GM12801 (cell line): Measurements from ENCODE around the gene VPS4B.

ENCODE experiments used
- TF ChIP-seq, protein P1 (sequence below): IDR thresholded peaks from one replicate; pipeline ENCODE4 v1.5.1; 2011; ENCODE audit warnings: control low read depth; ENCODE audit not compliant: insufficient read length; ENCODE audit errors: extremely low read depth

The VPS4B gene

DNA sequence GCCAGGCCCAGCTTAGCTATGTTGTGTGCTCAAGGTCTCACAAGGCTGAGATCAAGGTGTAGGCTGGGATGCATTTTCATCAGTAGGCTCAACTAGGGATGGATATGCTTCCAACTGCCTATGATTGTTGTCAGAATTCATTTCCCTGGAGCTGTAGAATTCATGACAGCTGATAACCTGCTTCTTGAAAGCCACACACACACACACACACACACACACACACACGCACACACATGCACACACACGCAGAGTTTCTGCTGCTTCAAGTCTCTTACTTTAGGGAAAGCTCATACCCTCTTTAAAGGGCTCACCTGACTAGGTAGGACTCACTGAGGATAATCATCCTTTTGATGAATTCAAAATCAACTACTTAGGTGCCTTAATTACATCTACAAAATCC is 8.2 kb upstream of the VPS4B start:
- TF ChIP-seq, protein P1, sequence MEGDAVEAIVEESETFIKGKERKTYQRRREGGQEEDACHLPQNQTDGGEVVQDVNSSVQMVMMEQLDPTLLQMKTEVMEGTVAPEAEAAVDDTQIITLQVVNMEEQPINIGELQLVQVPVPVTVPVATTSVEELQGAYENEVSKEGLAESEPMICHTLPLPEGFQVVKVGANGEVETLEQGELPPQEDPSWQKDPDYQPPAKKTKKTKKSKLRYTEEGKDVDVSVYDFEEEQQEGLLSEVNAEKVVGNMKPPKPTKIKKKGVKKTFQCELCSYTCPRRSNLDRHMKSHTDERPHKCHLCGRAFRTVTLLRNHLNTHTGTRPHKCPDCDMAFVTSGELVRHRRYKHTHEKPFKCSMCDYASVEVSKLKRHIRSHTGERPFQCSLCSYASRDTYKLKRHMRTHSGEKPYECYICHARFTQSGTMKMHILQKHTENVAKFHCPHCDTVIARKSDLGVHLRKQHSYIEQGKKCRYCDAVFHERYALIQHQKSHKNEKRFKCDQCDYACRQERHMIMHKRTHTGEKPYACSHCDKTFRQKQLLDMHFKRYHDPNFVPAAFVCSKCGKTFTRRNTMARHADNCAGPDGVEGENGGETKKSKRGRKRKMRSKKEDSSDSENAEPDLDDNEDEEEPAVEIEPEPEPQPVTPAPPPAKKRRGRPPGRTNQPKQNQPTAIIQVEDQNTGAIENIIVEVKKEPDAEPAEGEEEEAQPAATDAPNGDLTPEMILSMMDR, result no peak

- TF ChIP-seq, protein P1, result no peak
These were observed 5.3 kb upstream of the VPS4B start for GRCh38 chr18:63427558-63427957.

GRCh38 chr18:63422864-63423304 is 608 bp upstream of the VPS4B start:
- TF ChIP-seq, protein P1, result no peak

DNA sequence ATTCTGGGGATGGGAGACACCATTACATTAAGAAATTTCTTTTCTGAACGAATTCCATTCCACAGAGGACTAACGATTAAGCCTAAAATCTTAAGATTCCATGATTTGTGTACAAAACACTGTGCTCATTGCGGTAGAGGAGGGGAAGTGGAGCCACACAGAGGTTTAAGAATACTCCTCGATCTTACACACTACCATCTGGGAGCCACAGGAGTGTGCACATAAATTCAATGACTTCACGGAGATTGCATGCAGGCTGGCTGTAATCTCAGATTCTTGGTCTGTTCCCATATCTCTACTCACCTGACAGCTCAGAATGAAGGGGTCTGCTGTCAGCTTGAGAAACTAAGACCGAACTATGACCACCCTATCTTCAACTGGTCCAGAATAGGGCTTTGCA is 762 bp downstream of the VPS4B start:
- TF ChIP-seq, protein P1, result no peak

GRCh38 chr18:63412953-63413352 is 9.3 kb downstream of the VPS4B start:
- TF ChIP-seq, protein P1, result no peak

- TF ChIP-seq, protein P1, result no peak
These were observed 11.5 kb downstream of the VPS4B start for GRCh38 chr18:63410792-63411191.

DNA sequence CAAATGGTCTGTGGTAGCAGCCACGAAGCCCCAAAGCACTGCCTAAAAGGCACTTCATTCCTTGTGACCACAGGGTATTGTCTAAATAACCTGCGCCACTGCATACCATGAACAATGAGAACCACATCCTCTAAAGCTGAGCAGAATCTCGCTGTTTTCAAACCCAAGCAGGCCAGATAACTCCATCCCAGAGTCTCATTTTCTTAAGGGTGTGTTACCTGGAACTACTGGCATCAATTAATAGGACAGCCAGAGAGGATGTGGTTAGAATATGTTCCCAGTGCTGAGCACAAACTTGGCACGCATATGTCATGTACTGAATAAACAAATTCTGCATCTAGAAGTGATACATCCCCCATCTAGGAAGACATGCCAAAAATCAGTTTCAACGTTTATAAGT is 13.0 kb downstream of the VPS4B start:
- TF ChIP-seq, protein P1, result no peak

- TF ChIP-seq, protein P1, result no peak
These were observed 14.5 kb downstream of the VPS4B start for GRCh38 chr18:63407734-63408133.
